Measurements from ENCODE around the gene APOOL.

- TF ChIP-seq CTCF (IDR thresholded peaks at IDR 0.05; ENCODE audit: low read depth, low read length) (peak; percentile 35; the same call in 1 of the 2 replicates), EZH2phosphoT487 (IDR thresholded peaks at IDR 0.05; ENCODE audit: low read depth) (no peak)
Measured at GRCh38 chrX:85052636-85053343, 49.1 kb downstream of the APOOL start.
